Glutamatergic neuron (in vitro differentiated cells): ENCODE results near the gene RFX8. TPM values are rescaled to one million over a fixed set of nuclear protein-coding genes. Genes with fewer than 3 reads are reported as not detected.

ENCODE experiments used
- DNase-seq: peaks from one replicate; pipeline ENCODE4 v3.0.0; 2022
- H3K27ac Mint-ChIP-seq: one replicate; pipeline ENCODE4 v1.8.0; 2020; ENCODE audit warnings: mild to moderate bottlenecking, mixed read lengths, inconsistent platforms; ENCODE audit not compliant: unreplicated experiment
- H3K27me3 Mint-ChIP-seq: one replicate; pipeline ENCODE4 v1.8.0; 2020; ENCODE audit warnings: mild to moderate bottlenecking, moderate library complexity, mixed read lengths, inconsistent platforms; ENCODE audit not compliant: unreplicated experiment
- H3K36me3 Mint-ChIP-seq: one replicate; pipeline ENCODE4 v1.8.0; 2020; ENCODE audit warnings: mild to moderate bottlenecking, mixed read lengths, inconsistent platforms; ENCODE audit not compliant: unreplicated experiment
- H3K4me1 Mint-ChIP-seq: one replicate; pipeline ENCODE4 v1.8.0; 2020; ENCODE audit warnings: mild to moderate bottlenecking, low read depth, mixed read lengths, inconsistent platforms; ENCODE audit not compliant: unreplicated experiment
- H3K4me3 Mint-ChIP-seq: one replicate; pipeline ENCODE4 v1.8.0; 2020; ENCODE audit warnings: mild to moderate bottlenecking, mixed read lengths, inconsistent platforms; ENCODE audit not compliant: unreplicated experiment
- H3K9me3 Mint-ChIP-seq: one replicate; pipeline ENCODE4 v1.8.0; 2020; ENCODE audit warnings: mild to moderate bottlenecking, moderate library complexity, mixed read lengths, inconsistent platforms; ENCODE audit not compliant: unreplicated experiment
- CTCF ChIP-seq: fragments of 200-600 bp; sonication (generic); IDR thresholded peaks from one replicate; pipeline ENCODE4 v1.5.0; 2021; ENCODE audit not compliant: partially characterized antibody, unreplicated experiment
- total RNA-seq: library from RNA; stranded (reverse); fragmentation: NEBNext Ultra II Directional; extraction: Animal tissue kit (Norgen Biotek cat#: 25700); gene quantifications from one replicate; pipeline ENCODE4 v1.2.1, GENCODE V29; 2021; ENCODE audit not compliant: unreplicated experiment

Gene RFX8
- total RNA-seq, 1 donor from 2014 or later = 1.0 TPM

DNA sequence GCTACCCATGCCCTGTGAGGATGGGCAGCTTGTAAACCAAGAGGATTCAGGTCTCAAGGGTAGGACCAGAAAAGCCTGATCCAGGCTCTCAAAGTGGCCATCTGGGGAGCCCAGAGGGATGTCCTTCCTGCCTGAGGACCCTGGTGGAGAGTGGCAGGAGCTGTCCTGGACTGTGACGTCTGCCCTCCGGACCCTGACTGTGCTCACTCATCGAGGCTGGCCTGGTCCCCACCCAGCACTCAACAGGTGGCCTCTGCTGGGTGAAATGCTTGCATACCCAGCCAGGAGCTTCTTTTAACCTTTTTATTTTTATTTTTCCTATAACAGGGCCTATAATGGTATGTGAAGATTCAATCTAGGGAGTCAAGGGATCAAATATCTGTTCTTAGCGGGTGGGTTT lies 112.1 kb downstream of the RFX8 start:
- no peak for TF ChIP-seq CTCF
- no peaks in the 10 kb centered on the region for H3K36me3 Mint-ChIP-seq
- H3K27ac Mint-ChIP-seq = no peak overlapping the region
- no peak for DNase-seq
- H3K4me1 Mint-ChIP-seq = no peaks in the 10 kb centered on the region
- H3K27me3 Mint-ChIP-seq = peaks cover 5% of the 10 kb centered on the region
- no peak overlapping the region for H3K4me3 Mint-ChIP-seq
- peaks cover 2% of the 10 kb centered on the region for H3K9me3 Mint-ChIP-seq

- DNase-seq = no peak
- no peak overlapping the region for H3K4me3 Mint-ChIP-seq
- TF ChIP-seq CTCF = no peak
- H3K27ac Mint-ChIP-seq = no peak overlapping the region
- peaks cover 5% of the 10 kb centered on the region for H3K27me3 Mint-ChIP-seq
- no peaks in the 10 kb centered on the region for H3K36me3 Mint-ChIP-seq
- no peaks in the 10 kb centered on the region for H3K4me1 Mint-ChIP-seq
- H3K9me3 Mint-ChIP-seq = peaks cover 2% of the 10 kb centered on the region
Measured at GRCh38 chr2:101362316-101362715, 112.6 kb downstream of the RFX8 start.

- no peak for DNase-seq
- Mint-ChIP-seq H3K4me3 (no peak overlapping the region), H3K4me1 (no peaks in the 10 kb centered on the region), H3K27me3 (peaks cover 4% of the 10 kb centered on the region), H3K9me3 (peaks cover 2% of the 10 kb centered on the region), H3K27ac (no peak overlapping the region), H3K36me3 (no peaks in the 10 kb centered on the region)
- no peak for TF ChIP-seq CTCF
Measured at GRCh38 chr2:101361522-101361921, 113.4 kb downstream of the RFX8 start.

DNA sequence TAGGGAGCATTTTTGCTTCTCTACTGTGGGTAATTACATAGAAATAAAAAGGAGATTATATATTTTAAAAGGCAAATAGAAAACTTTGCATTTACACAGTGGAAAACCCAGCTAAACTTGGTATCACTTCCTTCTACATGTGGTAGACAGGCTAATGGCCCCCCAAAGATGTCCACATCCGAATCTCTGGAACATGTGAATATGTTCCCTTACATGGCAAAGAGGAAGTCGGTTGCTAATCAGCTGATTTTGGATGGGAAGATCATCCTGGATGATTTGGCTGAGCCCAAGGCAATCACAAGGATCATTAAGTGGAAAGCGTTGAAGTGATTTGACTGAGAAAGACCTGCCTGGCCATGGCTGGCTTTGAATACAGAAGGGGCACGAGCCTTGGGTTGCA lies 113.8 kb downstream of the RFX8 start:
- Mint-ChIP-seq H3K4me3 (no peak overlapping the region), H3K27ac (no peak overlapping the region), H3K27me3 (peaks cover 4% of the 10 kb centered on the region), H3K9me3 (peaks cover 2% of the 10 kb centered on the region), H3K36me3 (no peaks in the 10 kb centered on the region), H3K4me1 (no peaks in the 10 kb centered on the region)
- DNase-seq = no peak
- no peak for TF ChIP-seq CTCF

DNA sequence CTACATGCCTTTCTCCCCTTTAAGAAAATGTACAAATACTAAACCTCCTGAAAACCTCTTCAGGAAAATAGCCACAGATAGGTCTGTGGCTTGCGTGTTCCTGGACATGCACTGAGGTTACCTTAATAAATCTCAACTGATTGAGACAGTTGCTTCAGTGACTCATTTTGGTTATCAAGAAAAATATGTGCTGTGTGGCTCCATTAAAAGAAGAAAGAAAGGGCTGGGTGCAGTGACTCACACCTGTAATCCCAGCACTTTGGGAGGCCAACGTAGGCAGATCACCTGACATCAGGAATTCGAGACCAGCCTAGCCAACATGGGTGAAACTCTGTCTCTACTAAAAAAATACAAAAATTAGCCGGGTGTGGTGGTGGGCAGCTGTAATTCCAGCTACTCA lies 114.7 kb downstream of the RFX8 start:
- H3K27ac Mint-ChIP-seq = no peak overlapping the region
- H3K9me3 Mint-ChIP-seq = peaks cover 2% of the 10 kb centered on the region
- no peak overlapping the region for H3K4me3 Mint-ChIP-seq
- TF ChIP-seq CTCF = no peak
- peaks cover 4% of the 10 kb centered on the region for H3K27me3 Mint-ChIP-seq
- no peak for DNase-seq
- H3K36me3 Mint-ChIP-seq = no peaks in the 10 kb centered on the region
- no peaks in the 10 kb centered on the region for H3K4me1 Mint-ChIP-seq
